CD4-positive, alpha-beta T cell treated with Interleukin-1 beta for 1 hour (primary cell): ENCODE results near the gene NBDY.
"Not testable (repeated sequence)": the region's sequence is repeated elsewhere in the genome, so short reads cannot be mapped to it uniquely, and the experiment has no call there.

Experiments
- DNase-seq, 2 donors: peaks; one replicate each; pipeline ENCODE4 v3.0.0-alpha.2; 2020 to 2022

Gene NBDY

GRCh38 chrX:56729152-56729850, at the start of gene NBDY:
Gene NBDY (plus strand): TSS chrX:56729243. CDS start chrX:56729354, 111 bp downstream.
- peak; percentile 10 to 41 for DNase-seq

- DNase-seq: not testable (repeated sequence)
These were observed 24.5 kb upstream of the NBDY start for GRCh38 chrX:56704530-56704929.

GRCh38 chrX:56726605-56727004, 2.4 kb upstream of the NBDY start:
- peak; percentile 20 to 60 for DNase-seq

GRCh38 chrX:56727531-56727930, 1.5 kb upstream of the NBDY start:
- DNase-seq: no peak

- no peak for DNase-seq
These were observed 722 bp upstream of the NBDY start for GRCh38 chrX:56728321-56728720.

GRCh38 chrX:56728752-56729151, 291 bp upstream of the NBDY start:
- DNase-seq: peak in 1 of 2 donors; percentile 4

GRCh38 chrX:56733459-56734046, 4.5 kb downstream of the NBDY start:
- peak; percentile 51 to 68 for DNase-seq

- DNase-seq: no peak
These were observed 7.2 kb downstream of the NBDY start for GRCh38 chrX:56736219-56736618.

- no peak for DNase-seq
These were observed 9.6 kb downstream of the NBDY start for GRCh38 chrX:56738670-56739069.

GRCh38 chrX:56744996-56745395, 16.0 kb downstream of the NBDY start:
- DNase-seq: no peak

- no peak for DNase-seq
These were observed 18.0 kb downstream of the NBDY start for GRCh38 chrX:56746996-56747395.

GRCh38 chrX:56751071-56751470, 22.0 kb downstream of the NBDY start:
- no peak for DNase-seq

GRCh38 chrX:56757327-56757726, 28.3 kb downstream of the NBDY start:
- DNase-seq: no peak

- no peak for DNase-seq
These were observed 29.4 kb downstream of the NBDY start for GRCh38 chrX:56758456-56758855.

GRCh38 chrX:56759736-56760409, 30.8 kb downstream of the NBDY start:
- no peak for DNase-seq

- DNase-seq: not testable (repeated sequence)
These were observed 31.5 kb downstream of the NBDY start for GRCh38 chrX:56760410-56761124.

- no peak for DNase-seq
These were observed 32.1 kb downstream of the NBDY start for GRCh38 chrX:56761167-56761566.

- no peak for DNase-seq
These were observed 33.2 kb downstream of the NBDY start for GRCh38 chrX:56762220-56762619.

GRCh38 chrX:56762707-56763555, 33.9 kb downstream of the NBDY start:
- DNase-seq: no peak

GRCh38 chrX:56763556-56764152, 34.6 kb downstream of the NBDY start:
- peak; percentile 64 to 90 for DNase-seq

GRCh38 chrX:56764153-56764974, 35.3 kb downstream of the NBDY start:
- peak; percentile 82 to 88 for DNase-seq
